Measurements from ENCODE around the gene ADCY7.
"Not testable (repeated sequence)": the region's sequence is repeated elsewhere in the genome, so short reads cannot be mapped to it uniquely, and the experiment has no call there.

Gene ADCY7

DNA sequence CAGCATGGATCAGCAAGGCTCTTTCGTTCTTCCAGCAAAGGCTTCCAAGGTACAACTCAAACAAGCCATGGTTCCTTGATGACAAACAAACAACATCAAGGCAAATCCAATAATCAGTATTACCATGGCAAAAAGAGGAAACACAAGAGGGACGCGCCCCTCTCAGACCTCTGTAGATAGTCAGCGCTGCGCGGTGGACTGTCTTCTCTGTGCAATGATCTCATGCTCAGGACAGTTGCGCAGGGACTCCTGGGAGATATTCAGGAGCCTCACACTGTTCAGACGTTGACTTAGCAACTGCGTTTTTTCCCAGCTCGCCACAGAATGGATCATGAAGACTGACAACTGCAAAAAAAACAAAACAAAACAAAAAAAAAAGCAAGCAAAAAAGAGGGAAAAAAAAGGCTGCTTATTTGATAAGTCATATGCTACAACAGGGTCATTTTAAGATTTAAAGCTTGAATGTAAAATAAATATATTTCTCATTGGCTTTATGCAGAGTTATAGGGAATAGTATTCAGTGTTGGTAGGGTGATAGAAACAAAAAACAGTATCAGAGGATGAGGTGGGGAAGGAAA, 37.1 kb upstream of the ADCY7 start:
- TF ChIP-seq, protein P1, sequence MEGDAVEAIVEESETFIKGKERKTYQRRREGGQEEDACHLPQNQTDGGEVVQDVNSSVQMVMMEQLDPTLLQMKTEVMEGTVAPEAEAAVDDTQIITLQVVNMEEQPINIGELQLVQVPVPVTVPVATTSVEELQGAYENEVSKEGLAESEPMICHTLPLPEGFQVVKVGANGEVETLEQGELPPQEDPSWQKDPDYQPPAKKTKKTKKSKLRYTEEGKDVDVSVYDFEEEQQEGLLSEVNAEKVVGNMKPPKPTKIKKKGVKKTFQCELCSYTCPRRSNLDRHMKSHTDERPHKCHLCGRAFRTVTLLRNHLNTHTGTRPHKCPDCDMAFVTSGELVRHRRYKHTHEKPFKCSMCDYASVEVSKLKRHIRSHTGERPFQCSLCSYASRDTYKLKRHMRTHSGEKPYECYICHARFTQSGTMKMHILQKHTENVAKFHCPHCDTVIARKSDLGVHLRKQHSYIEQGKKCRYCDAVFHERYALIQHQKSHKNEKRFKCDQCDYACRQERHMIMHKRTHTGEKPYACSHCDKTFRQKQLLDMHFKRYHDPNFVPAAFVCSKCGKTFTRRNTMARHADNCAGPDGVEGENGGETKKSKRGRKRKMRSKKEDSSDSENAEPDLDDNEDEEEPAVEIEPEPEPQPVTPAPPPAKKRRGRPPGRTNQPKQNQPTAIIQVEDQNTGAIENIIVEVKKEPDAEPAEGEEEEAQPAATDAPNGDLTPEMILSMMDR (IDR thresholded peaks at IDR 0.05; ENCODE audit: low read length, missing control alignments) = no peak
- DNase-seq (ENCODE audit: low read depth) = no peak
- H3K4me3 ChIP-seq (replicated peaks; ENCODE audit: low read depth, low read length) = no peak overlapping the region

- TF ChIP-seq, protein P1 (IDR thresholded peaks at IDR 0.05; ENCODE audit: low read length, missing control alignments) = no peak
- DNase-seq (ENCODE audit: low read depth) = peak; percentile 16
- no peak overlapping the region for H3K4me3 ChIP-seq (replicated peaks; ENCODE audit: low read depth, low read length)
These were observed 31.4 kb upstream of the ADCY7 start for GRCh38 chr16:50234771-50235556.

- DNase-seq (ENCODE audit: low read depth) = no peak
- no peak overlapping the region for H3K4me3 ChIP-seq (replicated peaks; ENCODE audit: low read depth, low read length)
- TF ChIP-seq, protein P1 (IDR thresholded peaks at IDR 0.05; ENCODE audit: low read length, missing control alignments) = no peak
These were observed 30.8 kb upstream of the ADCY7 start for GRCh38 chr16:50235581-50235980.

- DNase-seq (ENCODE audit: low read depth) = no peak
- TF ChIP-seq, protein P1 (IDR thresholded peaks at IDR 0.05; ENCODE audit: low read length, missing control alignments) = no peak
- H3K4me3 ChIP-seq (replicated peaks; ENCODE audit: low read depth, low read length) = no peak overlapping the region
These were observed 28.0 kb upstream of the ADCY7 start for GRCh38 chr16:50238314-50238713.

DNA sequence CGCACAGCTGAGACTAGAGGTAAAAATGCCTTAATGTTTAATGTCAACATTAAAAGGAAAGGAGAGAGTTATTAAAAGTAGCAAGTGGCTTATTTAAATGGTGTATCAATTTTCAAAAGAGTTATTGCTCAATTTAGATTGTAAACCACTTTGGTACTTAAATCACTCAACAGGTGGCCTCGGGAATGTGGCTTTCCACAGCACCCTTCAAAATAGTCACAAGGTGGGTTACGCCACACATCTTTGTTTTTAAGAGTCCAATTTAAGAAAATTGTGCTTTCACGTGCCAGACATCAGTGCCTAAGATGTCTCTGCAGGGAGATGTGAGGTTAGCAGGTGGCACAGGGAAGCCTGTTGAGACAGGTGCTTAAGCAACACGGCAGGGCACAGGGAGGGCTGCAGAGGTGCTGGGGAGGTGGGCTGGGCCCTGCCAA, 27.5 kb upstream of the ADCY7 start:
- DNase-seq (ENCODE audit: low read depth) = no peak
- TF ChIP-seq, protein P1 (IDR thresholded peaks at IDR 0.05; ENCODE audit: low read length, missing control alignments) = no peak

GRCh38 chr16:50243024-50243423, 23.3 kb upstream of the ADCY7 start:
- DNase-seq (ENCODE audit: low read depth) = not testable (repeated sequence)

More for the DNA sequence above, 27.5 kb upstream of the ADCY7 start:
- H3K4me3 ChIP-seq (replicated peaks; ENCODE audit: low read depth, low read length) = no peak overlapping the region

DNA sequence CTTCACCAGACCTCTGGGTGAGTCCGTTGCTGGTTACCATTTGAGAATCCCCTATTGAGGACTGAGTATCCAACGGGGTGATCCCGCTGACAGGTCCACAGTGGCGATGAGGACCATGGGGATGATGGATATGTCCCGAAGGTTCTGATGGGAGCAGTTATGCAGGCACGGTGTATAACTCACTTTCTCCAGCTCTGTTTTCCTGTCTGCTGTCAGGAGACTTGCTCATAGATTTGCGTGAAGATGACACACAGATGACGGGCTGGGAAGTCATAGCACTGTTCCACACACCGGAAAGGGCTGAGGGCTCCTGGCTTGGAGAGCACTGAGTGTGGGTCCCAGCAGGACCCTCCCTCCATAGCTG, 22.2 kb upstream of the ADCY7 start:
- TF ChIP-seq, protein P1 (IDR thresholded peaks at IDR 0.05; ENCODE audit: low read length, missing control alignments) = no peak
- DNase-seq (ENCODE audit: low read depth) = no peak
- H3K4me3 ChIP-seq (replicated peaks; ENCODE audit: low read depth, low read length) = no peak overlapping the region

More at GRCh38 chr16:50243024-50243423, 23.3 kb upstream of the ADCY7 start:
- not testable (repeated sequence) for H3K4me3 ChIP-seq (replicated peaks; ENCODE audit: low read depth, low read length)
